ENCODE data around the gene ZNF208.

ZNF208 gene

DNA sequence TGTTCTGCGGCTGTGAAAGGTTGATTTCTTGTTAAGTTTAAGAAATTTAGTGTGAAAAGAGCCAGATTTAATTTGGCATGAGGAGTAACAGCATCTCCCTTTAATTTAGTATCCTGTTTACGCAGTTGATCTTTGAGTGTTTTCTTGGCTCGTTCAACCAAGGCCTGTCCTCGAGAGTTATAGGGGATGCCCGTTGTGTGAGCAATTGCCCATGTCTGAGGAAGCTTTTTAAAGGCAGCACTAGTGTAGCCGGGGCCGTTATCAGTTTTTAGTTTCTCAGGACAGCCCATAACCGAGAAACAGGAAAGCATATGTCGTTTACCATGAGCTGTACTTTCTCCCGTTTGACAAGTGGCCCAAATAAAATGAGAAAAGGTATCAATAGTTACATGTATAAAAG lies 127.2 kb downstream of the ZNF208 start:
- DNase-seq, result no peak

Measured in activated T-cell treated with anti-CD3 and anti-CD28 coated beads, Interleukin-2, amount 50 U/mL, for 48 hours (primary cell).